ENCODE data around the gene ZNF574.

ZNF574 gene

DNA sequence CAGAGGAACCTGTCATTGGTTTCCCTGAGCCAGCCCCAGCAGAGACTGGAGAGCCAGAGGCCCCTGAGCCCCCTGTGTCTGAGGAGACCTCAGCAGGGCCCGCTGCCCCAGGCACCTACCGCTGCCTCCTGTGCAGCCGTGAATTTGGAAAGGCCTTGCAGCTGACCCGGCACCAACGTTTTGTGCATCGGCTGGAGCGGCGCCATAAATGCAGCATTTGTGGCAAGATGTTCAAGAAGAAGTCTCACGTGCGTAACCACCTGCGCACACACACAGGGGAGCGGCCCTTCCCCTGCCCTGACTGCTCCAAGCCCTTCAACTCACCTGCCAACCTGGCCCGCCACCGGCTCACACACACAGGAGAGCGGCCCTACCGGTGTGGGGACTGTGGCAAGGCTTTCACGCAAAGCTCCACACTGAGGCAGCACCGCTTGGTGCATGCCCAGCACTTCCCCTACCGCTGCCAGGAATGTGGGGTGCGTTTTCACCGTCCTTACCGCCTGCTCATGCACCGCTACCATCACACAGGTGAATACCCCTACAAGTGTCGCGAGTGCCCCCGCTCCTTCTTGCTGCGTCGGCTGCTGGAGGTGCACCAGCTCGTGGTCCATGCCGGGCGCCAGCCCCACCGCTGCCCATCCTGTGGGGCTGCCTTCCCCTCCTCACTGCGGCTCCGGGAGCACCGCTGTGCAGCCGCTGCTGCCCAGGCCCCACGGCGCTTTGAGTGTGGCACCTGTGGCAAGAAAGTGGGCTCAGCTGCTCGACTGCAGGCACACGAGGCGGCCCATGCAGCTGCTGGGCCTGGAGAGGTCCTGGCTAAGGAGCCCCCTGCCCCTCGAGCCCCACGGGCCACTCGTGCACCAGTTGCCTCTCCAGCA is 4.2 kb downstream of the ZNF574 start:
- no peak for DNase-seq (ENCODE audit: low spot score)

GRCh38 chr19:42080764-42081375 is 4.9 kb downstream of the ZNF574 start:
- DNase-seq (ENCODE audit: low spot score), result no peak

- no peak for DNase-seq (ENCODE audit: low spot score)
Measured at GRCh38 chr19:42081584-42082203, 5.7 kb downstream of the ZNF574 start.

GRCh38 chr19:42083537-42083936 is 7.6 kb downstream of the ZNF574 start:
- no peak for DNase-seq (ENCODE audit: low spot score)

DNA sequence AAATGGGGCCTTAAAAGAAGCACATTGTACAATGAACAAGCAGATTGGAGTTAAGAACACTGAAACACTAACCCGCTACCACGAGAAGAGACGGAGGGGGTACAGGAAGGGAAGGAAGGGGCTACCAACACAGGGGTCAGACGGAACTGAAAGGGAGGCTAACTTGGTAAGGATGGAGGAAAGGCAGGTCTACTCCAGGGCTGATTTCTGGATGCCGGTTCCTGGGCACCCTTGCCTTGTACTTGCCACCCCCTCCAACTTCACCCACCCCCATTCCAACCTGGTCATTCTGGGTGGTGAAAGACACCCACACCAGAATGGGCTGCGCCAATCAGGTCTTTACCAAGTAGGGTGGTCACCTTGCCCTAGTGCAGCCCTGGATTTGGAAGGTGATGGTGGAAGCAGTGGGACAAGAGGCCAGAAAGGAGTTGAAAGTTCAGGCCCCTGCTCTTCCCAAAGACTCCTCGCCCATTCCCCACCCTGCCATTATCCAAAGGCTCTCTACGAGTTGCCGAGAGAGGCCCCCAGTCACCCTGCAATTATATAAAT is 10.3 kb downstream of the ZNF574 start:
- no peak for DNase-seq (ENCODE audit: low spot score)

GRCh38 chr19:42086770-42087550 is 11.0 kb downstream of the ZNF574 start:
- DNase-seq (ENCODE audit: low spot score), result no peak

DNA sequence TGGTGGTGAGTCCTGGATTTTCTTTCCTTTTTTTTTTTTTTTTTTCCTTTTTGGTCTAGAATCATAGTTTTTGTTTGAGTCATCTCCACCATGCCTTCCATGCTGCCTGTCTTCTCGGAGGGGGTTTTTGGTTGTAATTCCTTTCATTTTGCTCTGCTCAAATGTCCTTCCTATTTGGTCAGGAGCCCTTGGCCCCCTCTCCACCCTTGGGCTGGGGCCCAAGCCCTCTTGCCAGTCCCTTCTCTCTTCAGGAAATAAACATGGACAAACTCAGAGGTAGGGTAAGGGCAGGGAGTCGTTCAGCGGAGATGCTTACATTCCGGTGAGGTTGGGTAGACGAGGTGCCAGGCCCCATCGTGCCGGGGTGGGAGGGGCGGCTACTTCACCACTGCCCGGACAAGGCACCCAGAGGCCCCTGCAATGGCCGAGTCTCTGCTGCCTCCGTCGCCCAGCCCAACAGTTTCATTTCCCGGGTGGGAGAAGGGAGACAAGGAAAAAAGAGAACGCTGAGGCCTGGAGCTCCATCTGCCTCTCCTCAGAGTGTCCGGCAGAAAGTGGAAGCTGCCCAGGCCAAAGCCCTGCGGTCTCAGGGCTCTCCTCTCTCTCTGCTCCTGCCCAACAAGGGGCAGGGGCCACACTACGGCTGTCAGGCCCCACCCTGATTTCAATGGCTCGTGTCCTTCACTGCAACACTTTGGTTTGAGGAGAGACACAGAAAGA is 12.7 kb downstream of the ZNF574 start:
- no peak for DNase-seq (ENCODE audit: low spot score)

DNA sequence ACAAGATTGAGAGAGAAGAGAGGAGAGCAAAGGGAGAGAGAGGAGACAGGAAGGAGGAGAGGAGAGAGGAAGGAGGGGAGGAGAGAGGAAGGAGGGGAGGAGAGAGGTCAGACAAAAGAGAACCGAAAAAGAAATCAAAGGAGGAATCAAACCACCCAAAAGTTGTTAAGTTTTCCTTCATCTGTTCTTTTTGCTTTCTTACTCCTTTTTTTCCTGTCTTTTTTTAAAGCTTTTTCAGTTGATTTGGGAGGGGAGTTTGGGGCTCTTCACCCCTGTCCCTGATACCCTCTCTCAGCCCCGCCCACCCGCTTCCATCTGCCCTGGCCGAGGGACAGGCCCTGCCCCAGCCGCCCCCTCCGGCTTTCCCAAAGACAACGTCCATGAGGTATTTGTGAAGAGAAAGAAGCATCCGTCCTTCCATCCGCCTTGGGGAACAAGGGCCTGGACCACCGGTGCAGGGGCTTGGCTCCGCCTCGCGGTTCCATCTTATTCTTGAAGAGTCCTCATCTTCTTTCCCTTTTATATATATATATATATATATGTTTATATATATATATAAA is 13.3 kb downstream of the ZNF574 start:
- DNase-seq (ENCODE audit: low spot score), result no peak

GRCh38 chr19:42089772-42090171 is 13.8 kb downstream of the ZNF574 start:
- no peak for DNase-seq (ENCODE audit: low spot score)

GRCh38 chr19:42090672-42091071 is 14.7 kb downstream of the ZNF574 start:
- DNase-seq (ENCODE audit: low spot score), result no peak

DNA sequence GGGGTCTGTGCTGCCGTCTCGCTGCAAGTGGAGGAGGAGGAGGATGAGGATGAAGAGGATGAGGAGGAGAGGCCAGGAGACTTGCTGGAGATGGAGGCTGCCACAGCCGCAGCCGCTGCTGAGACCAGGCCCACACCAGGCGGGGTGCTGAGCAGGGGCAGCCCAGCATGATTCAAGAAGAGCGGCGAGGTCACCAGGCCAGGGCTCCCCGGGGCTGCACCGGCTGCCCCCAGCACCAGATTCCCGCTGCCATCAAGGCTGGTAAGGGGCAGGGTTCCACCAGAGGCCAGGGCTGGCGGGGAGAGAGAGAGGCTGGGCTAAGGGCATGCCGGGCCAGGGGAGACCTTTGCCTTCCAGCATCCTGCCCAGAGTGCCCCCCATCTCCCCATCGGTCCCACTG is 15.3 kb downstream of the ZNF574 start:
- DNase-seq (ENCODE audit: low spot score), result no peak

GRCh38 chr19:42091742-42092141 is 15.8 kb downstream of the ZNF574 start:
- DNase-seq (ENCODE audit: low spot score), result no peak

GRCh38 chr19:42092350-42092749 is 16.4 kb downstream of the ZNF574 start:
- DNase-seq (ENCODE audit: low spot score), result no peak

- DNase-seq (ENCODE audit: low spot score), result no peak
Measured at GRCh38 chr19:42093505-42093904, 17.5 kb downstream of the ZNF574 start.

DNA sequence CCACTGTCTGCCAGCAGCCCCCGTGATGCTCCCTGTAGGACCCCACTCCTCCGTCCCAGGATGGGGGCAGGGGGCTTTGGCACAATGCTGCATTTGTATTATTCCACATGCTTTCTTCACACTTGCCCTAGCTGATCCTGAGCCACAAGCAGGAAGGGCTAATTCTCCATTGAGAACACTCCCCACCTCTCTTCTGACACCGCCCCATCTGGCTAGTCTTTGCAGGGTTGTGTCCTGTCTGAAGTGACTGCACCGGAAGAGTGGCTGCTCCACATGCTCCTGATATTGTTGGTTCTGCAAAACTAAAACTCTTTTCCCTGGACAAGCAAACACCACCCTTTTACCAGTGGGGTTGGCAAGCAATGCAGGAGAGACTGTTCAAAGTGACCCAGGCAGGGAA is 18.0 kb downstream of the ZNF574 start:
- no peak for DNase-seq (ENCODE audit: low spot score)

- no peak for DNase-seq (ENCODE audit: low spot score)
Measured at GRCh38 chr19:42095142-42095813, 19.3 kb downstream of the ZNF574 start.

DNA sequence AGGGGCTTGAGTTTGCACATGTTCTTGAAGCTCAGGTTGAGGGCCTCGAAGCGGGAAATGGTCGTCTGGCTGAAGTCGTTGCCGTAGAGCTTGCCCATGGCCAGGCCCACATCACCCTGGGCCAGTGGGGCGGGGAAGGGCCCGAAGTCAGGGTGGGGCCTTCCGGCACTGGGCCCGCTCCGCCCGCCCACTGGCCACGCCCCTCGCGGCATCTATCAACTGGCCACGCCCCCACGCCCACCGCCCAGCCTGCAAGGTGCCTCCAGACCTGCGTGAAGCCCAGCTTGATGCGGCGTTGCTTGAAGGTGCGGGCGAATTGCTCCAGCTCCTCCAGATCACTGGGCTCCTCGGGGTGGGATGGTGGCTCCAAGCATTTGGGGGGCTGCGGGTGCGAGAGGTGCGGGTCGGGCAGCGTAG is 19.9 kb downstream of the ZNF574 start:
- DNase-seq (ENCODE audit: low spot score), result no peak

DNA sequence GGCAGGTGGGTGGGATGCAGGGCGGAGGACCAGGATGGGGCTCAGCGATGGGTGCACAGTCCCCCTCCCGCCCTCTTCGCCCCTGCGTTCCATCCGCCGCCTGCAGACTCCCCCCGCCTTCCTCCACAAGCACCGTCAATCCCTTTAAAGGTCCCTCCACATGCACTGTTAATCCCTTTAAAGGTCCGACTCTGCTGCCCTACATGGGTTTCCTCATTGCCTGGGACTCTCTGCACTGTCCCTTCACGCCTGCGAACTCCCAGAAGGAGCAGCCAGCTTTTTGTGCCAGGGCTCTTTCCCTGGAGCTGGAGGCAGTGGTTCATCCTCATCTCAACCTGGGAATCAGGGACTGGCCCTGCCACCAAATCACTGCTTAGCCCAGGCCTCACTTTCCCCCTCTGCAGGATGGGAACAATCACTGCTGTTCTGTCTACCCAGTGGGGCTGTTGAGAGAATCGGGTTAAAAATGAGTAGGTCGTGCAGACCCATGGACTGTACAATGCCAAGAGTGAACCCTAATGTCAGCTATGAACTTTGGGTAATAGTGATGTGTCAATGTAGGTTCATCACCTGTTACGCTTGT is 20.4 kb downstream of the ZNF574 start:
- DNase-seq (ENCODE audit: low spot score), result no peak

DNA sequence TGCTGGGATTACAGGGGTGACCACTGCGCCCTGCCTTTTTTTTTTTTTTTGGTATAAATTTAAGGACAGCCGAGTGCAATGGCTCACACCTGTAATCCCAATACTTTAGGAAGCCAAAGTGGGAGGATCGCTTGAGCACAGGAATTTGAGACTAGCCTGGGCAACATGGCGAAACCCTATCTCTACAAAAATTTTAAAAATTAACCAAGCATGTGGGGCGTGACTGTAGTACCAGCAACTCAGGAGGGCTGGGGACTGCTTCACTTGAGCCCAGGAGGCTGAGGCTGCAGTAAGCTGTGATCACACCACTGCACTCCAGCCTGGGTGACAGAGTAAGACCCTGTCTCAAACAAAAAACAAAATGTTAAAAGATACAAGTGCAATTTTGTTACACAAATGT is 21.5 kb downstream of the ZNF574 start:
- no peak for DNase-seq (ENCODE audit: low spot score)

GRCh38 chr19:42098781-42099180 is 22.8 kb downstream of the ZNF574 start:
- no peak for DNase-seq (ENCODE audit: low spot score)

Data from putamen (tissue), 1 donor.